Upper lobe of left lung (tissue), 4 donors: ENCODE data around the gene MCF2L2.

ENCODE experiments used
- CTCF ChIP-seq, 6 experiments: fragments of 450-650 bp in 4 of 6; fragments of 200-600 bp in 2 of 6; sonication (generic) in 2 of 6; IDR thresholded peaks; one replicate each; pipeline ENCODE4 v1.5.1; 2016 to 2019; ENCODE audit warnings: antibody characterized with exemption in 6 of 6
- EP300 ChIP-seq, 4 donors: sonication (generic); formaldehyde crosslinking; IDR thresholded peaks; one replicate each; pipeline ENCODE4 v1.5.1; 2017; ENCODE audit warnings: antibody characterized with exemption in 4 of 4, control low read depth in 2 of 4
- POLR2A ChIP-seq, 4 donors: fragments of 450-650 bp; IDR thresholded peaks; one replicate each; pipeline ENCODE4 v1.5.1; 2016 to 2017; ENCODE audit warnings: antibody characterized with exemption in 4 of 4, mild to moderate bottlenecking in 2 of 4
- POLR2AphosphoS5 ChIP-seq, 2 donors: sonication (generic); formaldehyde crosslinking; IDR thresholded peaks; one replicate each; pipeline ENCODE4 v1.5.1; 2017; ENCODE audit warnings: antibody characterized with exemption in 2 of 2

GRCh38 chr3:183410280-183410679 lies 18.1 kb downstream of the MCF2L2 start:
- TF ChIP-seq CTCF (IDR thresholded peaks at IDR 0.05) (no peak), POLR2A (IDR thresholded peaks at IDR 0.05) (no peak), POLR2AphosphoS5 (IDR thresholded peaks at IDR 0.05) (no peak), EP300 (IDR thresholded peaks at IDR 0.05) (no peak)
